CD14-positive monocyte (primary cell): ENCODE results near the gene TTC39A. TPM values are rescaled to one million over a fixed set of nuclear protein-coding genes. Genes with fewer than 3 reads are reported as not detected.

Experiments
- DNase-seq, 3 donors: peaks; one replicate each; pipeline ENCODE4 v3.0.0-alpha.2; 2011 to 2022
- H2AFZ ChIP-seq: 2 replicates; pipeline ENCODE4 v1.6.0; 2012; ENCODE audit warnings: mild to moderate bottlenecking, low read depth, low read length, inconsistent platforms; ENCODE audit not compliant: insufficient read depth, poor library complexity, severe bottlenecking
- H3K27ac ChIP-seq, 2 donors: 1 replicate in 1 of 2; 2 replicates in 1 of 2; pipeline ENCODE4 v1.5.1; 2012 to 2013; ENCODE audit warnings: low read length in 2 of 2, control low read depth in 1 of 2, inconsistent platforms in 1 of 2, low read depth in 1 of 2, mild to moderate bottlenecking in 1 of 2
- H3K27me3 ChIP-seq, 2 donors: one replicate each; pipeline versions ENCODE4 v1.6.0 to v1.6.1; 2011 to 2013; ENCODE audit warnings: low read length in 2 of 2; ENCODE audit not compliant: control insufficient read depth in 2 of 2, insufficient read depth in 2 of 2
- H3K36me3 ChIP-seq, 2 donors: replicated peaks in 1 of 2; 1 replicate in 1 of 2; 2 replicates in 1 of 2; pipeline versions ENCODE4 v1.5.1 to v1.6.1; 2012 to 2013; ENCODE audit warnings: low read length in 2 of 2, control low read depth in 1 of 2, inconsistent platforms in 1 of 2, mild to moderate bottlenecking in 1 of 2; ENCODE audit not compliant: insufficient read depth in 2 of 2, control insufficient read depth in 1 of 2
- H3K4me1 ChIP-seq, 2 donors: 1 replicate in 1 of 2; 2 replicates in 1 of 2; pipeline versions ENCODE4 v1.5.1 to v1.6.1; 2012 to 2013; ENCODE audit warnings: low read length in 2 of 2, control low read depth in 1 of 2, inconsistent platforms in 1 of 2, mild to moderate bottlenecking in 1 of 2, moderate library complexity in 1 of 2; ENCODE audit not compliant: insufficient read depth in 2 of 2, control insufficient read depth in 1 of 2
- H3K4me2 ChIP-seq: replicated peaks from 2 replicates; pipeline ENCODE3; 2012; ENCODE audit warnings: low read length, moderate library complexity, mild to moderate bottlenecking; ENCODE audit not compliant: poor library complexity, severe bottlenecking; ENCODE audit errors: extremely low read depth
- H3K4me3 ChIP-seq, 3 experiments: fragments of 200-600 bp in 1 of 3; sonication (generic) in 1 of 3; replicated peaks in 1 of 3; 1 replicate in 2 of 3; 2 replicates in 1 of 3; pipeline ENCODE4 v1.5.1; 2011 to 2013; ENCODE audit warnings: low read length in 3 of 3, mild to moderate bottlenecking in 3 of 3, control low read depth in 2 of 3, low read depth in 2 of 3, inconsistent platforms in 1 of 3, moderate library complexity in 1 of 3
- H3K79me2 ChIP-seq: 2 replicates; pipeline ENCODE4 v1.6.0; 2012; ENCODE audit warnings: mild to moderate bottlenecking, control low read depth, inconsistent platforms, low read length, moderate library complexity; ENCODE audit not compliant: insufficient read depth
- H3K9ac ChIP-seq: 2 replicates; pipeline ENCODE4 v1.6.0; 2017; ENCODE audit warnings: low read length, mild to moderate bottlenecking; ENCODE audit not compliant: insufficient read depth, poor library complexity, severe bottlenecking
- H3K9me3 ChIP-seq, 2 donors: replicated peaks in 1 of 2; 1 replicate in 1 of 2; 2 replicates in 1 of 2; pipeline versions ENCODE4 v1.5.1 to v1.6.1; 2012 to 2013; ENCODE audit warnings: low read length in 2 of 2, control low read depth in 1 of 2; ENCODE audit not compliant: control insufficient read depth in 1 of 2, insufficient read depth in 1 of 2
- H4K20me1 ChIP-seq: 2 replicates; pipeline ENCODE4 v1.6.0; 2012; ENCODE audit warnings: mild to moderate bottlenecking, low read length, control low read depth, moderate library complexity; ENCODE audit not compliant: insufficient read depth
- H3K27ac Mint-ChIP-seq, 7 donors: one replicate each; pipeline ENCODE4 v1.8.0; 2020; ENCODE audit warnings: mild to moderate bottlenecking in 7 of 7, mixed read lengths in 7 of 7, moderate library complexity in 6 of 7, inconsistent platforms in 2 of 7
- H3K27me3 Mint-ChIP-seq, 3 donors: one replicate each; pipeline ENCODE4 v1.8.0; 2021 to 2022; ENCODE audit warnings: low read depth in 3 of 3, mild to moderate bottlenecking in 3 of 3, mixed read lengths in 3 of 3, moderate library complexity in 3 of 3, inconsistent platforms in 1 of 3
- H3K36me3 Mint-ChIP-seq, 2 donors: one replicate each; pipeline ENCODE4 v1.8.0; 2020; ENCODE audit warnings: mixed read lengths in 2 of 2, inconsistent platforms in 1 of 2, mild to moderate bottlenecking in 1 of 2
- H3K4me1 Mint-ChIP-seq: one replicate; pipeline ENCODE4 v1.8.0; 2020; ENCODE audit warnings: mild to moderate bottlenecking, mixed read lengths
- H3K4me3 Mint-ChIP-seq, 2 donors: one replicate each; pipeline ENCODE4 v1.8.0; 2020; ENCODE audit warnings: mild to moderate bottlenecking in 2 of 2, mixed read lengths in 2 of 2, moderate library complexity in 1 of 2
- H3K9me3 Mint-ChIP-seq, 7 donors: one replicate each; pipeline ENCODE4 v1.8.0; 2020 to 2022; ENCODE audit warnings: mixed read lengths in 7 of 7, mild to moderate bottlenecking in 6 of 7, moderate library complexity in 6 of 7, inconsistent platforms in 2 of 7
- WGBS: methylation state at CpG from one replicate; pipeline ENCODE4 v1.1.5; 2013; ENCODE audit warnings: missing lambda C conversion rate; ENCODE audit not compliant: insufficient coverage; 5-methylcytosine and 5-hydroxymethylcytosine counted together
- intact Hi-C, 2 donors: fragments of 100-400 bp; cut with micrococcal nuclease; formaldehyde crosslinking; loops; one replicate each; pipeline versions ENCODE4 v1.15.0 to v1.15.1; 2023
- polyA plus RNA-seq, 3 donors: library from polyadenylated mRNA; depleted of rRNA in 1 of 3; unstranded in 2 of 3; stranded (reverse) in 1 of 3; fragments of 300-500 nt in 2 of 3; fragments of >200 nt in 1 of 3; fragmentation: Illumina TruSeq in 2 of 3; gene quantifications; 1 replicate in 2 of 3; 2 replicates in 1 of 3; pipeline ENCODE4 v1.2.3, GENCODE V29; 2012 to 2021
- TF ChIP-seq, protein P1 (sequence below): fragments of 200-600 bp; IDR thresholded peaks from one replicate; pipeline ENCODE4 v1.8.0; 2022; ENCODE audit warnings: antibody characterized with exemption, mild to moderate bottlenecking

Gene TTC39A
- polyA plus RNA-seq, 3 donors = 0.16 TPM; not detected in 2

GRCh38 chr1:51306950-51307349 is 23.4 kb downstream of the TTC39A start:
- Histone ChIP-seq H3K27me3 (no peaks in the 10 kb centered on the region), H3K79me2 (no peaks in the 10 kb centered on the region), H3K4me3 (no peak overlapping the region), H3K9me3 (no peaks in the 10 kb centered on the region), H4K20me1 (no peaks in the 10 kb centered on the region), H3K27ac (no peak overlapping the region), H3K9ac (no peak overlapping the region), H2AFZ (no peak overlapping the region), H3K4me1 (peaks cover 8 to 13% of the 10 kb centered on the region in 2 donors), H3K36me3 (no peaks in the 10 kb centered on the region), H3K4me2 (no peak overlapping the region)
- no peak for DNase-seq
- no peaks in the 10 kb centered on the region for H3K36me3 Mint-ChIP-seq
- TF ChIP-seq, protein P1, sequence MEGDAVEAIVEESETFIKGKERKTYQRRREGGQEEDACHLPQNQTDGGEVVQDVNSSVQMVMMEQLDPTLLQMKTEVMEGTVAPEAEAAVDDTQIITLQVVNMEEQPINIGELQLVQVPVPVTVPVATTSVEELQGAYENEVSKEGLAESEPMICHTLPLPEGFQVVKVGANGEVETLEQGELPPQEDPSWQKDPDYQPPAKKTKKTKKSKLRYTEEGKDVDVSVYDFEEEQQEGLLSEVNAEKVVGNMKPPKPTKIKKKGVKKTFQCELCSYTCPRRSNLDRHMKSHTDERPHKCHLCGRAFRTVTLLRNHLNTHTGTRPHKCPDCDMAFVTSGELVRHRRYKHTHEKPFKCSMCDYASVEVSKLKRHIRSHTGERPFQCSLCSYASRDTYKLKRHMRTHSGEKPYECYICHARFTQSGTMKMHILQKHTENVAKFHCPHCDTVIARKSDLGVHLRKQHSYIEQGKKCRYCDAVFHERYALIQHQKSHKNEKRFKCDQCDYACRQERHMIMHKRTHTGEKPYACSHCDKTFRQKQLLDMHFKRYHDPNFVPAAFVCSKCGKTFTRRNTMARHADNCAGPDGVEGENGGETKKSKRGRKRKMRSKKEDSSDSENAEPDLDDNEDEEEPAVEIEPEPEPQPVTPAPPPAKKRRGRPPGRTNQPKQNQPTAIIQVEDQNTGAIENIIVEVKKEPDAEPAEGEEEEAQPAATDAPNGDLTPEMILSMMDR = no peak
- peaks cover 19% of the 10 kb centered on the region for H3K4me1 Mint-ChIP-seq
- no peak overlapping the region for H3K27ac Mint-ChIP-seq
- no peaks in the 10 kb centered on the region for H3K9me3 Mint-ChIP-seq
- 94% methylated on average over 3 of the region's 5 CpGs for WGBS
- H3K4me3 Mint-ChIP-seq = no peak overlapping the region
- intact Hi-C loops = no loop called here
- peaks cover 1 to 5% (median 4%) of the 10 kb centered on the region in 3 donors for H3K27me3 Mint-ChIP-seq

GRCh38 chr1:51305371-51305823 is 25.0 kb downstream of the TTC39A start:
- Histone ChIP-seq H3K4me2 (no peak overlapping the region), H3K36me3 (no peaks in the 10 kb centered on the region), H3K4me3 (no peak overlapping the region), H3K9me3 (no peaks in the 10 kb centered on the region), H2AFZ (no peak overlapping the region), H3K4me1 (peaks cover 7 to 8% of the 10 kb centered on the region in 2 donors), H3K27ac (no peak overlapping the region), H3K27me3 (no peaks in the 10 kb centered on the region), H3K9ac (no peak overlapping the region), H4K20me1 (no peaks in the 10 kb centered on the region), H3K79me2 (no peaks in the 10 kb centered on the region)
- H3K4me3 Mint-ChIP-seq = no peak overlapping the region
- DNase-seq = no peak
- peaks cover 1 to 7% (median 5%) of the 10 kb centered on the region in 3 donors for H3K27me3 Mint-ChIP-seq
- no peaks in the 10 kb centered on the region for H3K36me3 Mint-ChIP-seq
- WGBS = 100% methylated on average over 1 of the region's 4 CpGs
- H3K27ac Mint-ChIP-seq = no peak overlapping the region
- TF ChIP-seq, protein P1 = no peak
- peaks cover 12% of the 10 kb centered on the region for H3K4me1 Mint-ChIP-seq
- intact Hi-C loops = no loop called here
- peaks cover 0 to 1% (median 0%) of the 10 kb centered on the region in 7 donors for H3K9me3 Mint-ChIP-seq
